Measurements from ENCODE around the gene THSD7A.

The THSD7A gene

GRCh38 chr7:11648101-11648500, 183.9 kb downstream of the THSD7A start:
- Histone ChIP-seq H3K4me1 (ENCODE audit: control extremely low read depth in 1 of 4, control insufficient read depth in 4 of 4, insufficient read depth in 4 of 4, low read length in 3 of 4) (no peaks in the 10 kb centered on the region), H3K9me3 (ENCODE audit: control extremely low read depth in 1 of 5, control insufficient read depth in 4 of 5, insufficient read depth in 2 of 5, low read depth in 1 of 5, low read length in 4 of 5) (no peaks in the 10 kb centered on the region), H3K27me3 (replicated peaks in 2 of 5; ENCODE audit: control insufficient read depth in 4 of 5, insufficient read depth in 5 of 5, low read length in 4 of 5) (no peaks in the 10 kb centered on the region), H3K36me3 (ENCODE audit: control insufficient read depth in 4 of 4, insufficient read depth in 4 of 4, low read length in 3 of 4) (no peaks in the 10 kb centered on the region), H3K4me3 (ENCODE audit: control insufficient read depth in 1 of 7, extremely low read depth in 1 of 7, insufficient read depth in 4 of 7, low read depth in 2 of 7, low read length in 6 of 7) (no peak overlapping the region), H3K27ac (ENCODE audit: insufficient read depth in 1 of 2, low read depth in 1 of 2, low read length in 2 of 2, poor library complexity in 1 of 2, severe bottlenecking in 2 of 2) (no peak overlapping the region)
- 100% methylated on average over 2 of the region's 3 CpGs for WGBS (ENCODE audit: insufficient coverage)
- ChIA-PET POLR2A (no interaction called here), CTCF (no interaction called here)
- no peak for DNase-seq

DNA sequence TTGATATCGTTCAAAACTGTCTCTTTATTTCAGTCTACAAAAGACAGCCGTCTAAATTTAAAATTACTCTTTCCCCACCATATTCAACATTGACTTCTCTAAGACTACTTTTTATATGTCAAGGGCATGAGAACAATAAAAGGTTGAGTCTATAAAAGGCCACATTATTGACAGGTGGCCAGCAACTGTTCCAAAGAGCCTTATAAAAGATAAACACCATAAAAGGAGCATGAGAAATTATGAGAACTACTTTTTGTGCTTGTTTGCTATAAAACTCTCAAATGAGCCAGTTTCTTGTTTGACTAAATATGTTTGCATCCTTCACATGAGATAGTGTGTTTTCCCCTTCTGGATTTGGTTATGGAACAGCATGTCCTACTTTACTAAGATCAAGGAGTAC, 189.2 kb downstream of the THSD7A start:
- ChIA-PET CTCF (interaction anchor here (0.6 kb wide), 1 partner anchor 24 kb away, joined by 3 read pairs; no protein-coding TSS in a partner anchor), POLR2A (interaction anchor here (0.6 kb wide), 1 partner anchor 269 kb away, joined by 3 read pairs; no protein-coding TSS in a partner anchor)
- Histone ChIP-seq H3K9me3 (ENCODE audit: control extremely low read depth in 1 of 5, control insufficient read depth in 4 of 5, insufficient read depth in 2 of 5, low read depth in 1 of 5, low read length in 4 of 5) (no peaks in the 10 kb centered on the region), H3K27me3 (replicated peaks in 2 of 5; ENCODE audit: control insufficient read depth in 4 of 5, insufficient read depth in 5 of 5, low read length in 4 of 5) (no peaks in the 10 kb centered on the region), H3K36me3 (ENCODE audit: control insufficient read depth in 4 of 4, insufficient read depth in 4 of 4, low read length in 3 of 4) (no peaks in the 10 kb centered on the region), H3K27ac (ENCODE audit: insufficient read depth in 1 of 2, low read depth in 1 of 2, low read length in 2 of 2, poor library complexity in 1 of 2, severe bottlenecking in 2 of 2) (no peak overlapping the region), H3K4me1 (ENCODE audit: control extremely low read depth in 1 of 4, control insufficient read depth in 4 of 4, insufficient read depth in 4 of 4, low read length in 3 of 4) (no peaks in the 10 kb centered on the region), H3K4me3 (ENCODE audit: control insufficient read depth in 1 of 7, extremely low read depth in 1 of 7, insufficient read depth in 4 of 7, low read depth in 2 of 7, low read length in 6 of 7) (no peak overlapping the region)
- WGBS (ENCODE audit: insufficient coverage): no CpG with 5 or more reads among the region's 2 CpGs
- DNase-seq: no peak

GRCh38 chr7:11642276-11642675, 189.7 kb downstream of the THSD7A start:
- DNase-seq: no peak
- H3K36me3 ChIP-seq (ENCODE audit: control insufficient read depth in 4 of 4, insufficient read depth in 4 of 4, low read length in 3 of 4): no peaks in the 10 kb centered on the region
- no peak overlapping the region for H3K27ac ChIP-seq (ENCODE audit: insufficient read depth in 1 of 2, low read depth in 1 of 2, low read length in 2 of 2, poor library complexity in 1 of 2, severe bottlenecking in 2 of 2)
- H3K27me3 ChIP-seq (replicated peaks in 2 of 5; ENCODE audit: control insufficient read depth in 4 of 5, insufficient read depth in 5 of 5, low read length in 4 of 5): no peaks in the 10 kb centered on the region
- no peaks in the 10 kb centered on the region for H3K9me3 ChIP-seq (ENCODE audit: control extremely low read depth in 1 of 5, control insufficient read depth in 4 of 5, insufficient read depth in 2 of 5, low read depth in 1 of 5, low read length in 4 of 5)
- CTCF ChIA-PET: interaction anchor here (0.6 kb wide), 1 partner anchor 25 kb away, joined by 3 read pairs; no protein-coding TSS in a partner anchor
- H3K4me1 ChIP-seq (ENCODE audit: control extremely low read depth in 1 of 4, control insufficient read depth in 4 of 4, insufficient read depth in 4 of 4, low read length in 3 of 4): no peaks in the 10 kb centered on the region
- POLR2A ChIA-PET: no interaction called here
- no peak overlapping the region for H3K4me3 ChIP-seq (ENCODE audit: control insufficient read depth in 1 of 7, extremely low read depth in 1 of 7, insufficient read depth in 4 of 7, low read depth in 2 of 7, low read length in 6 of 7)

GRCh38 chr7:11638011-11638774, 193.8 kb downstream of the THSD7A start:
- DNase-seq: no peak
- H3K27ac ChIP-seq (ENCODE audit: insufficient read depth in 1 of 2, low read depth in 1 of 2, low read length in 2 of 2, poor library complexity in 1 of 2, severe bottlenecking in 2 of 2): no peak overlapping the region
- H3K4me3 ChIP-seq (ENCODE audit: control insufficient read depth in 1 of 7, extremely low read depth in 1 of 7, insufficient read depth in 4 of 7, low read depth in 2 of 7, low read length in 6 of 7): no peak overlapping the region
- POLR2A ChIA-PET: no interaction called here
- no peaks in the 10 kb centered on the region for H3K9me3 ChIP-seq (ENCODE audit: control extremely low read depth in 1 of 5, control insufficient read depth in 4 of 5, insufficient read depth in 2 of 5, low read depth in 1 of 5, low read length in 4 of 5)
- WGBS (ENCODE audit: insufficient coverage): no CpG with 5 or more reads among the region's 4 CpGs
- H3K27me3 ChIP-seq (replicated peaks in 2 of 5; ENCODE audit: control insufficient read depth in 4 of 5, insufficient read depth in 5 of 5, low read length in 4 of 5): no peaks in the 10 kb centered on the region
- CTCF ChIA-PET: no interaction called here
- no peaks in the 10 kb centered on the region for H3K4me1 ChIP-seq (ENCODE audit: control extremely low read depth in 1 of 4, control insufficient read depth in 4 of 4, insufficient read depth in 4 of 4, low read length in 3 of 4)
- H3K36me3 ChIP-seq (ENCODE audit: control insufficient read depth in 4 of 4, insufficient read depth in 4 of 4, low read length in 3 of 4): no peaks in the 10 kb centered on the region

DNA sequence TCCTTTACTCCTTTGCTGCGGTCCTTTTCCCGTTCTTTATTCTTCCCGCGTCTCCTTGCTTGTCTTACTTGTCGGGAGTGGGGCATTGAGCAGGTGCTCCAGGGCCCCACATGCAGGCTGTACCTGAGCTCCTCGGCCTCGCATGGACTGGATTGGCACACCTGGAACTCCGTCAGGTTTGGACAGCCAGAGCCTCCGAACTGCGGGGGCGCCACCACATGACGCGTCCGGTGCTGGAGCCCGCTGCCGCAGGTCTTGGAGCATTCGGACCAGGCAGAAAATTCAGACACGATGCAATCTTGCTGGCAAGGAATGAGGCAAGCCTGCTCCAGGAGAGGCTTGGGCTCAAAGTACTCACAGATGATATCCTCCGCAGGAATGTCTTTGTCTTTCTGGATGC, 195.7 kb downstream of the THSD7A start:
- ChIA-PET POLR2A (no interaction called here), CTCF (no interaction called here)
- Histone ChIP-seq H3K4me1 (ENCODE audit: control extremely low read depth in 1 of 4, control insufficient read depth in 4 of 4, insufficient read depth in 4 of 4, low read length in 3 of 4) (no peaks in the 10 kb centered on the region), H3K27ac (ENCODE audit: insufficient read depth in 1 of 2, low read depth in 1 of 2, low read length in 2 of 2, poor library complexity in 1 of 2, severe bottlenecking in 2 of 2) (no peak overlapping the region), H3K36me3 (ENCODE audit: control insufficient read depth in 4 of 4, insufficient read depth in 4 of 4, low read length in 3 of 4) (no peaks in the 10 kb centered on the region), H3K27me3 (replicated peaks in 2 of 5; ENCODE audit: control insufficient read depth in 4 of 5, insufficient read depth in 5 of 5, low read length in 4 of 5) (no peaks in the 10 kb centered on the region), H3K9me3 (ENCODE audit: control extremely low read depth in 1 of 5, control insufficient read depth in 4 of 5, insufficient read depth in 2 of 5, low read depth in 1 of 5, low read length in 4 of 5) (no peaks in the 10 kb centered on the region), H3K4me3 (ENCODE audit: control insufficient read depth in 1 of 7, extremely low read depth in 1 of 7, insufficient read depth in 4 of 7, low read depth in 2 of 7, low read length in 6 of 7) (no peak overlapping the region)
- DNase-seq: no peak
- whole genome bisulfite sequencing (ENCODE audit: insufficient coverage): 98% methylated on average over 19 of the region's 19 CpGs

- H3K4me1 ChIP-seq (ENCODE audit: control extremely low read depth in 1 of 4, control insufficient read depth in 4 of 4, insufficient read depth in 4 of 4, low read length in 3 of 4): no peaks in the 10 kb centered on the region
- no CpG with 5 or more reads among the region's 1 CpG for WGBS (ENCODE audit: insufficient coverage)
- POLR2A ChIA-PET: no interaction called here
- no peak for DNase-seq
- H3K4me3 ChIP-seq (ENCODE audit: control insufficient read depth in 1 of 7, extremely low read depth in 1 of 7, insufficient read depth in 4 of 7, low read depth in 2 of 7, low read length in 6 of 7): no peak overlapping the region
- H3K27ac ChIP-seq (ENCODE audit: insufficient read depth in 1 of 2, low read depth in 1 of 2, low read length in 2 of 2, poor library complexity in 1 of 2, severe bottlenecking in 2 of 2): no peak overlapping the region
- peaks cover 0 to 3% (median 0%) of the 10 kb centered on the region in 5 experiments for H3K9me3 ChIP-seq (ENCODE audit: control extremely low read depth in 1 of 5, control insufficient read depth in 4 of 5, insufficient read depth in 2 of 5, low read depth in 1 of 5, low read length in 4 of 5)
- no peaks in the 10 kb centered on the region for H3K36me3 ChIP-seq (ENCODE audit: control insufficient read depth in 4 of 4, insufficient read depth in 4 of 4, low read length in 3 of 4)
- no peaks in the 10 kb centered on the region for H3K27me3 ChIP-seq (replicated peaks in 2 of 5; ENCODE audit: control insufficient read depth in 4 of 5, insufficient read depth in 5 of 5, low read length in 4 of 5)
- CTCF ChIA-PET: no interaction called here
Observed at GRCh38 chr7:11633310-11633709, 198.7 kb downstream of the THSD7A start.

DNA sequence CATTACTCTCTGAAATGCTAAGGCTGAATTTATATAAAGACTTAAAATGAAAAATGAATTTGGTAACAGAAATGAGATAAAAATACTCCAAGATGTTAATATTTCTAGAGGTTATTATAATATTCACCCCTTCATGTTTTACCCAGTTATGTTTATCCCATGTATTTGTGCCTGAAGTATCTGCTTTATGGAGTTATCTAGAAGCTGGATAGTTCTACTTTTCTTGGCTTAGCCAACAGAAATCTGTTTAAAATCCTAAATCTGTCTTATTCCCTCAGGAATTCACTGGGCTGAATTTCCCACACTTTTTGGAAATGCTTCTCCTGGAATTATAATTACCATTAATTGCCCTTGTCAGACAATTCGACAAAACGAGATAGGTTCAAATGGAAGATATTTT, 201.6 kb downstream of the THSD7A start:
- DNase-seq: no peak
- Histone ChIP-seq H3K27me3 (replicated peaks in 2 of 5; ENCODE audit: control insufficient read depth in 4 of 5, insufficient read depth in 5 of 5, low read length in 4 of 5) (no peaks in the 10 kb centered on the region), H3K36me3 (ENCODE audit: control insufficient read depth in 4 of 4, insufficient read depth in 4 of 4, low read length in 3 of 4) (no peaks in the 10 kb centered on the region), H3K4me3 (ENCODE audit: control insufficient read depth in 1 of 7, extremely low read depth in 1 of 7, insufficient read depth in 4 of 7, low read depth in 2 of 7, low read length in 6 of 7) (no peak overlapping the region), H3K27ac (ENCODE audit: insufficient read depth in 1 of 2, low read depth in 1 of 2, low read length in 2 of 2, poor library complexity in 1 of 2, severe bottlenecking in 2 of 2) (no peak overlapping the region), H3K4me1 (ENCODE audit: control extremely low read depth in 1 of 4, control insufficient read depth in 4 of 4, insufficient read depth in 4 of 4, low read length in 3 of 4) (no peaks in the 10 kb centered on the region), H3K9me3 (ENCODE audit: control extremely low read depth in 1 of 5, control insufficient read depth in 4 of 5, insufficient read depth in 2 of 5, low read depth in 1 of 5, low read length in 4 of 5) (peaks cover 0 to 3% (median 0%) of the 10 kb centered on the region in 5 experiments)
- ChIA-PET CTCF (no interaction called here), POLR2A (no interaction called here)
- 100% methylated on average over 2 of the region's 2 CpGs for WGBS (ENCODE audit: insufficient coverage)

Measured in common myeloid progenitor, CD34-positive (primary cell).